Trophoblast cell (in vitro differentiated cells and primary cell): Measurements from ENCODE around the gene ENG.
"Not testable (repeated sequence)": the region's sequence is repeated elsewhere in the genome, so short reads cannot be mapped to it uniquely, and the experiment has no call there.

ENCODE experiments used
- DNase-seq, 2 donors: peaks; one replicate each; pipeline ENCODE4 v3.0.0-alpha.2; 2016
- H2AFZ ChIP-seq: 2 replicates; pipeline ENCODE4 v1.6.1; 2013; ENCODE audit warnings: low read length, moderate library complexity, mild to moderate bottlenecking; ENCODE audit not compliant: insufficient read depth, poor library complexity
- H2AK5ac ChIP-seq: 2 replicates; pipeline ENCODE4 v1.6.1; 2013; ENCODE audit warnings: mild to moderate bottlenecking, low read length
- H2BK120ac ChIP-seq: 2 replicates; pipeline ENCODE4 v1.6.1; 2013; ENCODE audit warnings: low read length, mild to moderate bottlenecking, moderate library complexity; ENCODE audit not compliant: insufficient read depth, poor library complexity
- H2BK12ac ChIP-seq: 2 replicates; pipeline ENCODE4 v1.6.1; 2013; ENCODE audit warnings: mild to moderate bottlenecking, low read length, moderate library complexity
- H2BK5ac ChIP-seq: 2 replicates; pipeline ENCODE4 v1.6.1; 2013; ENCODE audit warnings: low read length, low read depth, moderate library complexity, mild to moderate bottlenecking; ENCODE audit not compliant: poor library complexity
- H3K14ac ChIP-seq: 2 replicates; pipeline ENCODE4 v1.6.1; 2013; ENCODE audit warnings: mild to moderate bottlenecking, low read length
- H3K18ac ChIP-seq: 2 replicates; pipeline ENCODE4 v1.6.1; 2013; ENCODE audit warnings: mild to moderate bottlenecking, low read length
- H3K23ac ChIP-seq: 2 replicates; pipeline ENCODE4 v1.6.1; 2013; ENCODE audit warnings: low read length
- H3K27ac ChIP-seq: 2 replicates; pipeline ENCODE4 v1.5.1; 2013; ENCODE audit warnings: low read depth, mild to moderate bottlenecking, inconsistent platforms, low read length, moderate library complexity
- H3K27me3 ChIP-seq: 2 replicates; pipeline ENCODE4 v1.6.1; 2013; ENCODE audit warnings: inconsistent platforms, mild to moderate bottlenecking, low read length, moderate library complexity; ENCODE audit not compliant: insufficient read depth
- H3K36me3 ChIP-seq, 2 experiments: 1 replicate in 1 of 2; 2 replicates in 1 of 2; pipeline ENCODE4 v1.6.1; 2013; ENCODE audit warnings: low read length in 2 of 2, mild to moderate bottlenecking in 2 of 2, moderate library complexity in 1 of 2; ENCODE audit not compliant: insufficient read depth in 2 of 2, control insufficient read depth in 1 of 2
- H3K4ac ChIP-seq: 2 replicates; pipeline ENCODE4 v1.6.1; 2013; ENCODE audit warnings: low read depth, mild to moderate bottlenecking, low read length, moderate library complexity
- H3K4me1 ChIP-seq, 2 experiments: 1 replicate in 1 of 2; 2 replicates in 1 of 2; pipeline ENCODE4 v1.6.1; 2013; ENCODE audit warnings: low read length in 2 of 2, mild to moderate bottlenecking in 2 of 2, moderate library complexity in 1 of 2; ENCODE audit not compliant: insufficient read depth in 2 of 2, control insufficient read depth in 1 of 2
- H3K4me2 ChIP-seq: 2 replicates; pipeline ENCODE4 v1.6.1; 2013; ENCODE audit warnings: inconsistent platforms, mild to moderate bottlenecking, low read length, moderate library complexity
- H3K4me3 ChIP-seq: 2 replicates; pipeline ENCODE4 v1.5.1; 2013; ENCODE audit warnings: mild to moderate bottlenecking, low read depth, low read length, inconsistent platforms
- H3K79me1 ChIP-seq: one replicate; pipeline ENCODE4 v1.6.1; 2013; ENCODE audit warnings: low read length
- H3K79me2 ChIP-seq: 2 replicates; pipeline ENCODE4 v1.6.1; 2013; ENCODE audit warnings: low read length, mild to moderate bottlenecking; ENCODE audit not compliant: control insufficient read depth, insufficient read depth, poor library complexity
- H3K9ac ChIP-seq: 2 replicates; pipeline ENCODE4 v1.6.1; 2013; ENCODE audit warnings: mild to moderate bottlenecking, low read length
- H3K9me3 ChIP-seq: 2 replicates; pipeline ENCODE4 v1.6.1; 2013; ENCODE audit warnings: low read depth, mild to moderate bottlenecking, control low read depth, inconsistent platforms, low read length; ENCODE audit not compliant: insufficient read depth
- H4K12ac ChIP-seq: 2 replicates; pipeline ENCODE4 v1.6.1; 2013; ENCODE audit warnings: low read depth, mild to moderate bottlenecking, low read length, moderate library complexity
- H4K8ac ChIP-seq: 2 replicates; pipeline ENCODE4 v1.6.1; 2013; ENCODE audit warnings: low read depth, mild to moderate bottlenecking, low read length, moderate library complexity
- H4K91ac ChIP-seq: one replicate; pipeline ENCODE4 v1.6.1; 2013; ENCODE audit warnings: low read depth, mild to moderate bottlenecking, low read length, moderate library complexity
- WGBS: extraction: QIAGEN DNeasy Blood & Tissue Kit; methylation state at CpG from one replicate; pipeline ENCODE4 v1.1.7; 2013; ENCODE audit warnings: missing lambda C conversion rate; ENCODE audit not compliant: insufficient read length, insufficient coverage; ENCODE audit errors: extremely low coverage; 5-methylcytosine and 5-hydroxymethylcytosine counted together

Gene ENG

DNA sequence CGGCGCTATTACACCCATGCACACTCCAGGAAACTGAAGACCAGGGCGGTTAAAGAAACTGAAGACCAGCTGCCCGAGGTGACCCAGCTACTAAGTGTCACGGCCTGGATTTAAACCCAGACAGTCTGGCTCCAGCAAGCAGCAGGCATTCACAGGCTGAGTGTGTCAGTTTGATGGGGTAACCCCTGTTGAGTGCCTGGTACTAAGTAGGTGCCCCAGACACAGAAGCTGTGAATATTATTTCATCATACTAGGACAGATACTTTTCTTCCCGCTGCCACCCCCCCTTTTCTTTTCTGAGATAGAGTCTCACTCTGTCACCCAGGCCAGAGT is 7.3 kb downstream of the ENG start:
- Histone ChIP-seq H3K27ac (peak overlapping the region; percentile 71), H4K91ac (peak overlapping the region; percentile 98), H2AFZ (peak overlapping the region; percentile 31), H3K9ac (no peak overlapping the region), H3K4me1 (peaks cover 40 to 46% of the 10 kb centered on the region in 2 experiments), H4K8ac (peak overlapping the region; percentile 97), H3K4me3 (no peak overlapping the region), H2BK120ac (peak overlapping the region; percentile 99), H3K18ac (peak overlapping the region; percentile 17), H4K12ac (no peak overlapping the region), H3K4ac (peak overlapping the region; percentile 73), H3K36me3 (peaks cover 8 to 18% of the 10 kb centered on the region in 2 experiments), H3K4me2 (no peak overlapping the region), H3K9me3 (peaks cover 22% of the 10 kb centered on the region), H3K23ac (no peak overlapping the region), H2BK5ac (peak overlapping the region; percentile 92), H3K14ac (peak overlapping the region; percentile 93), H3K79me1 (peaks cover 60% of the 10 kb centered on the region), H2AK5ac (peak overlapping the region; percentile 75), H2BK12ac (peak overlapping the region; percentile 95), H3K27me3 (no peaks in the 10 kb centered on the region), H3K79me2 (peaks cover 10% of the 10 kb centered on the region)
- WGBS = no CpG with 5 or more reads among the region's 6 CpGs
- peak; percentile 57 to 63 for DNase-seq

DNA sequence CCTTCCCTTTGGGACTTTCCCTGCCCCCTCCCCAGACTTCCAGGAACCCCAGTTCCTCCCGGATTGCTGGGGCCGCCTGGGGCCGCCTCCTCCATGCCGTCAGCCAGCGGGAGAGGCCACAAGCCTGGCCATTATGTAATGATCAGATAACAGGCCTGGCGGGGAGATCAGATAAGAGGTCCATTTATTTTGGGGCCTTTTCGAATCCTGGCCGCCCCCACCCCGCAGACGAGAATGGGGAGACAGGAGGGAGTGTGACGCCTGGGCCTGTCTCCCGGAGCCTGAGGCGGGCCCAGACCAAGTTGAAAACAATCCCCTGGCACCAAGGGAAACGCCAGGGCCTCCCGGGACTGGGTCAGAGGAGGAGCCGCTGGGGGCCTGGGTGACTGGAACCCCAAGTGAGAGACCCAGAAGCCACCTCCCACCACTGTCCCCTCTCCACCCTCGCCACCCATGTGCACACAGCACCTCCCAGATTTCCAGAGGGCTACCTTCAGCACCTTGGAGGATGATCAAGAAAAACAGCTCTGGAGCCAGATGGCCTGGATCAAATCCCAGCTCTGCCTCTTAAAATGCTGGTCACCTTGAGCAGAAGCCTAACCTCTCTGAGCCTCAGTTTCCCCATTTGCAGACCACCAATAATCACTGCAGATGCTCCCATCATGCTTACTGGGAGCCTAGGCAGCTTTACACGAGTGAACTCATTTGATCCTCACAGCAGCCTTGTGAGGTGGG is 7.8 kb downstream of the ENG start:
- Histone ChIP-seq H3K27me3 (no peaks in the 10 kb centered on the region), H2BK12ac (peak overlapping the region; percentile 95), H3K79me2 (peaks cover 10% of the 10 kb centered on the region), H4K8ac (peak overlapping the region; percentile 97), H2BK120ac (peak overlapping the region; percentile 99), H3K18ac (peak overlapping the region; percentile 91), H4K91ac (peak overlapping the region; percentile 100), H3K9me3 (peaks cover 22% of the 10 kb centered on the region), H3K4me1 (peaks cover 40 to 45% of the 10 kb centered on the region in 2 experiments), H2AK5ac (peak overlapping the region; percentile 93), H3K79me1 (peaks cover 60% of the 10 kb centered on the region), H3K9ac (no peak overlapping the region), H2AFZ (peak overlapping the region; percentile 43), H4K12ac (peak overlapping the region; percentile 5), H3K4ac (peak overlapping the region; percentile 75), H3K14ac (peak overlapping the region; percentile 93), H3K23ac (no peak overlapping the region), H3K36me3 (peaks cover 9 to 21% of the 10 kb centered on the region in 2 experiments), H3K4me2 (no peak overlapping the region), H3K27ac (peak overlapping the region; percentile 91), H3K4me3 (no peak overlapping the region), H2BK5ac (peak overlapping the region; percentile 92)
- WGBS = no CpG with 5 or more reads among the region's 18 CpGs
- peak in 1 of 2 donors; percentile 37 for DNase-seq

DNA sequence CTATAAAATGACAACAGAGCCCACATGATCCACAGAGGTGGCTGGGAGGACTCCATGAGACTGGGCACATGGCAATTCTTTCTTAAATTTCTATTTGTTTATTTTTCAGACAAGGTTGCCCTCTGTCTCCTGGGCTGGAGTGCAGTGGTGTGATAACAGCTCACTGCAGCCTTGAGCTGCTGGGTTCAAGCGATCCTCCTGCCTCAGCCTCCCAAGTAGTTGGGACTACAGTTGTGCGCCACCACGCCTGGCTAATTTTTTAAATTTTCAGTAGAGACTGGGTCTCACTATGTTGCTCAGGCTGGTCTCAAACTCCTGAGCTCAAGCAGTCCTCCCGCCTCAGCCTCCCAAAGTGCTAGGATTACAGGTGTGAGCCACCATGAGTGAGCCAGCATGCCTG is 8.8 kb downstream of the ENG start:
- peak overlapping the region; percentile 13 for H4K12ac ChIP-seq
- not testable (repeated sequence) for H3K4me2 ChIP-seq, H3K27me3 ChIP-seq, DNase-seq, H3K9ac ChIP-seq, H3K4me3 ChIP-seq, H3K23ac ChIP-seq
- H4K91ac ChIP-seq = peak overlapping the region; percentile 100
- H2BK120ac ChIP-seq = peak overlapping the region; percentile 98
- H3K36me3 ChIP-seq = peaks cover 17 to 27% of the 10 kb centered on the region in 2 experiments
- peaks cover 40 to 45% of the 10 kb centered on the region in 2 experiments for H3K4me1 ChIP-seq
- peaks cover 10% of the 10 kb centered on the region for H3K79me2 ChIP-seq
- H2BK12ac ChIP-seq = peak overlapping the region; percentile 91
- H2BK5ac ChIP-seq = peak overlapping the region; percentile 92
- peak overlapping the region; percentile 44 for H2AK5ac ChIP-seq
- peak overlapping the region; percentile 91 for H3K27ac ChIP-seq
- H3K18ac ChIP-seq = peak overlapping the region; percentile 91
- peak overlapping the region; percentile 75 for H3K4ac ChIP-seq
- peak overlapping the region; percentile 89 for H3K14ac ChIP-seq
- WGBS = no CpG with 5 or more reads among the region's 4 CpGs
- H2AFZ ChIP-seq = peak overlapping the region; percentile 2
- H4K8ac ChIP-seq = peak overlapping the region; percentile 52
- peaks cover 64% of the 10 kb centered on the region for H3K79me1 ChIP-seq
- peaks cover 22% of the 10 kb centered on the region for H3K9me3 ChIP-seq

DNA sequence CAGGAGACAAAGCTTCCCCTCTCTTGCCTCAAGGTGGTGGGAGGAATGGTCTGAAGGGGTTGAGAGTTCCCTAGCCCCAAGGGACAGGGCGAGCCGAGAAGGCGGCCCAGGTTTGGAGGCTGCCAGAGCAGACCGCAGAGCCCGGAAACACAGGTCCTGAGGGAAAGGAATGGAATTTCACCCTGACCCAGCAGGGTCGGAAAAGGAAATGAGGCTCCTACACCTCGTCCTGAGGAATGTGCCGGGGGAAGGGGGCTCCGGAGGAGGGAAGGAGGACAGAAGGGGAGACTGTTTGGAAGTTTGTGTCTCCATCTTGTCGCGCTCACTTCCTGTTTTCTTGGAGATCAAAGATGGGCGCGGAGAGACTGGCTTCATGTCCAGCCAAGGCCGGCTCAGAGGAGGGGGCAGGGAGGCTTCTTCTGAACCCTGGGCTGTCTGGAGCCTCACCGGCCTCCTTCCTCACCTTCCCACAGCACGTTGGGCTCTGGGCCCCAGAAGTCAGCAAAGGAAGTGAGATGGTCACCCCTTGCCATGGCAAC is 9.6 kb downstream of the ENG start:
- Histone ChIP-seq H3K27ac (peak overlapping the region; percentile 91), H3K9ac (no peak overlapping the region), H3K27me3 (no peaks in the 10 kb centered on the region), H3K79me2 (peaks cover 10% of the 10 kb centered on the region), H3K14ac (peak overlapping the region; percentile 89), H3K23ac (no peak overlapping the region), H3K4me1 (peaks cover 38 to 43% of the 10 kb centered on the region in 2 experiments), H4K12ac (peak overlapping the region; percentile 13), H3K9me3 (peaks cover 18% of the 10 kb centered on the region), H2BK5ac (peak overlapping the region; percentile 92), H4K8ac (peak overlapping the region; percentile 73), H3K79me1 (peaks cover 61% of the 10 kb centered on the region), H3K36me3 (peaks cover 20 to 22% of the 10 kb centered on the region in 2 experiments), H3K4ac (peak overlapping the region; percentile 75), H2BK120ac (peak overlapping the region; percentile 98), H3K4me2 (no peak overlapping the region), H2BK12ac (peak overlapping the region; percentile 91), H3K18ac (peak overlapping the region; percentile 91), H3K4me3 (no peak overlapping the region), H4K91ac (peak overlapping the region; percentile 100), H2AK5ac (peak overlapping the region; percentile 44), H2AFZ (peak overlapping the region; percentile 2)
- WGBS = no CpG with 5 or more reads among the region's 16 CpGs
- no peak for DNase-seq
